Esophagus squamous epithelium (tissue), 4 donors: Measurements from ENCODE around the gene DISP2.

Experiments used
- CTCF ChIP-seq, 6 experiments: fragments of 450-650 bp in 4 of 6; fragments of 200-600 bp in 2 of 6; sonication (generic) in 2 of 6; IDR thresholded peaks; one replicate each; pipeline ENCODE4 v1.5.1; 2016 to 2019; ENCODE audit warnings: antibody characterized with exemption in 6 of 6, mild to moderate bottlenecking in 4 of 6, moderate library complexity in 4 of 6
- POLR2A ChIP-seq, 4 donors: fragments of 450-650 bp; IDR thresholded peaks; one replicate each; pipeline ENCODE4 v1.6.1; 2017; ENCODE audit warnings: antibody characterized with exemption in 4 of 4, mild to moderate bottlenecking in 4 of 4, moderate library complexity in 3 of 4

GRCh38 chr15:40317580-40317979, 40.4 kb upstream of the DISP2 start:
- TF ChIP-seq CTCF (IDR thresholded peaks at IDR 0.05) (no peak), POLR2A (IDR thresholded peaks at IDR 0.05) (no peak)
